CD4-positive, alpha-beta T cell treated with Interleukin-2 at 100 ng/mL for 4 hours (primary cell): ENCODE results near the gene MVD.
A peak's percentile ranks its signal among the peaks of the same experiment; 100 is the strongest.

Experiments used
- DNase-seq: peaks from one replicate; pipeline ENCODE4 v3.0.0-alpha.2; 2020; ENCODE audit warnings: low spot score

The MVD gene

GRCh38 chr16:88655733-88656281, 7.1 kb downstream of the MVD start:
- DNase-seq = no peak

GRCh38 chr16:88655053-88655732, 7.7 kb downstream of the MVD start:
- DNase-seq = no peak

DNA sequence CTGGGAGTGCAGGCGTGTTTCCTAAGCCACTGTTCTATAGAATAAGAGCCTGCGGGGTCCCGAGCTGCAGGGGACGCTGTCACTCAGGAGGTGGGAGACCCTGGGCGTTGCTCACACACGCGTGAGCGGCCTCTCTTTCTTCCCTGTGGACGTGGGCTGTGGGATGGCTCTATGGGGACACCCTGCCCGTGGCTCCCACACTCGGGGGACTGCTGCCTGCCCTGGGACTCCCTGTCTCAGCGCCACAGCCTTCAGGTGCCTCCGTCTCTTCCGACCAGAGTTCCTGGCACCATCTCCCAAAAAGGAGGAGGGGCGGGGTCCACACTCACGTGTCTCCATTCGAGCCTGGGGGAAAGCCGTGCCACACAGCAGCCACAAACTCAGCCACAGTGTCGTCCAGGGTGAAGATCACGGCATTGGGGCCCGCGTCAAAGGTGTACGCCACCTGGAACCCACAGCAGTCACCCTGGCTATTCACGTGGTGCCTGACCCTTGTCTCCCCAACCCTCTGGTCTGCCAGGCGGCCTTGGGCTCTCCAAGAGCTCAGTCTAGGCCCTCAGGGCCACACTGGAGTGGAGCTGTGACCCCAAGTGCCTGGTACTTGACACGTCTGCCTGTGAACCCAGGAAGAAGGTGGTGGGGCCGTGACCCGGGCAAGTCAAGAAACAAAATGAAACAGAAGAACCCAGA, 8.4 kb downstream of the MVD start:
- no peak for DNase-seq

GRCh38 chr16:88653596-88654362, 9.1 kb downstream of the MVD start:
- DNase-seq = no peak

DNA sequence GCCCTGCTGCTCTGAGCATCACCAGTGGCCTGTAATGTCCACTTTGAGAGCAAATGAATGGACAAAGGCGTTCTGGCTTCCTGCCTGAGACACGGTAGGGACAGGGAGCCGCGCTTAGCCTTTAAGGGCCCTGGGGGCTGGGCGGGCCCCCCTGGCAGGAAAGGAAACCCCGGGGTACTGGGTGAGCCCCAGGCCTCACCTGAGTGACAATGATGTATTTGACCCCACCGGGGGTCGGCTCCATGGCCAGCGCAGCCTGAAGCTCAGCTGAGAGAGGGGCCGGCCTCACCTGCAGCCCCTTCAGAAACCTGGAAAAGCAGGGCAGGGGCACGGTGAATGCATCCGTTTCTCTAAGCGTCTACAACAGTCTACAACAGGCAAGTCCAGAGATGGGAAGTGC, 9.8 kb downstream of the MVD start:
- DNase-seq = no peak

DNA sequence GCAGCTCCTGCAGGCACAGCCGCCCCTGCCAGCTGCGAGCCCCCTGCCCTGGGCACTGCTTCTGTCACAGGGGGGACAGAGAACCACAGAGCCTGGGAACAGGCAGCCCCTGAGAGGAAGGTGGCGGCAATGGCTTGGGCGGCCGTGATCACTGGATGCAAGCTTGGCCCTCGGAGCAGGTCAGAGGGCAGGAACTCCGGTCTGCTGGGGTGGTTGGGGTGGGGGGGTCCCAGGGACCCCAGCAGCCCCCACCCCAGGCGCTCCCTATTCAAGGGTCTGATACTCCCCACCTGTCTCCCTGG, 10.2 kb downstream of the MVD start:
- DNase-seq = no peak

- no peak for DNase-seq
These were observed 10.7 kb downstream of the MVD start for GRCh38 chr16:88651989-88652761.

DNA sequence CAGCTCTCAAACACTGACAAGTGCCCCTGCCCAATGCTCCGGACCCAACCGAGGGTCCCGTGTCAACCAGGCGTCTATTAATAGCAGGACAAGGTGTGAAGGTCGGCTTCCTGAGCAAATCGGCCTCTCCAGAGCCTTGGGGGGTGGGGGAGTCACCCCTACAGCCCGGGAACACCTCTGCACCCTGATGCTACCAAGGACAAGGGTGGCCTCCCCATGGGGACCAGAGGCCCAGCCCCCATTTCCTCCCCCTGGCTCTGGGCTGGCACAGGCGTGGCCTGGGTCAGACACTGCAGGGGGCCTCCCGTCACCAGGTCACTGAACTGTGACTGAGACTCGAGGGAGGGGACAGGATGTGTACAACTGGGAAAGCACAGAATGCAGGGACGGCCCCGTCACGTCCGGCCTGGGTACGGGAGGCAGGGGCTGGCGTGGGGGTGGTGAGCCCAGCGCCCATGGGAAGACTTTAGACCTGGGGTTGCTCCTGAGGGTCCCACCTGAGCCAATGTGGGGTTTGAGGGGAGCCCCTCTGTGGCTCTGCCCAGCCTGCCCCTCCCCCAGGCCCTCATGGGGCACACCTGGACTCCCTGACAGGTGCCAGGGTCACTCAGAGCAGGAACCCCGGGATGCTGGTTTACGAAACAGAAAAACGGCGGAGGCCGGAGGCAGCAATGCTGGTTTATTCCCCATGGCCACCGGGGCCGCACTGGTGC, 11.5 kb downstream of the MVD start:
- DNase-seq = peak; percentile 69

DNA sequence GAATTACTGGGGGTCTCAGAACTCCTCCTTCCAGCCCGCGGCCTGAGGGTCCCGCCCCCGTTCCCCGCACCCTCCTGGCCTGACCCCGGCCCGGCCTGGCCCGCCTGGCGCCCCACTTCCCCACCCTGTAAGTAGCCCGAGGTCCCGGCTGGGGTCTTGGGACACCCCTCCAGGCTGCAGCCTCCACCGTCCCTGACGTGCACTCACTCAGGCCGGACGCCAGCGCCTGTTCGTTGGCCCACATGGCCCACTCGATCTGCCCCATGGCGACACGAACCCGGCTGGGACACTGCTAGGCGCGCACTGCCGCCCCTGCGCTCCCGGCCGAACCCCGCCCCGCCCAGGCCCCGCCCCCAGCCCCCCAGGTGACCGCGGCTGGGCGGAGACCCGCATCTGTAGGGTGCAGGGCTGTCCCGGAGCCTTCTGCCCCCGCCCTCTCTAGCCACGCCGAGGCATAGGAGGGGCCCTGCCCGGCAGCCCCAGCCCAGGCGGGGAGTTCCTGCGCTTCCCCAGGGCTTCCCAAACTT, 12.1 kb downstream of the MVD start, which contains the start of gene CYBA:
Gene CYBA, minus strand, starts transcription at position 305 of the 527 bp plus-strand sequence. Its CDS starts 40 bp downstream, at position 265.
- peak; percentile 83 for DNase-seq

DNA sequence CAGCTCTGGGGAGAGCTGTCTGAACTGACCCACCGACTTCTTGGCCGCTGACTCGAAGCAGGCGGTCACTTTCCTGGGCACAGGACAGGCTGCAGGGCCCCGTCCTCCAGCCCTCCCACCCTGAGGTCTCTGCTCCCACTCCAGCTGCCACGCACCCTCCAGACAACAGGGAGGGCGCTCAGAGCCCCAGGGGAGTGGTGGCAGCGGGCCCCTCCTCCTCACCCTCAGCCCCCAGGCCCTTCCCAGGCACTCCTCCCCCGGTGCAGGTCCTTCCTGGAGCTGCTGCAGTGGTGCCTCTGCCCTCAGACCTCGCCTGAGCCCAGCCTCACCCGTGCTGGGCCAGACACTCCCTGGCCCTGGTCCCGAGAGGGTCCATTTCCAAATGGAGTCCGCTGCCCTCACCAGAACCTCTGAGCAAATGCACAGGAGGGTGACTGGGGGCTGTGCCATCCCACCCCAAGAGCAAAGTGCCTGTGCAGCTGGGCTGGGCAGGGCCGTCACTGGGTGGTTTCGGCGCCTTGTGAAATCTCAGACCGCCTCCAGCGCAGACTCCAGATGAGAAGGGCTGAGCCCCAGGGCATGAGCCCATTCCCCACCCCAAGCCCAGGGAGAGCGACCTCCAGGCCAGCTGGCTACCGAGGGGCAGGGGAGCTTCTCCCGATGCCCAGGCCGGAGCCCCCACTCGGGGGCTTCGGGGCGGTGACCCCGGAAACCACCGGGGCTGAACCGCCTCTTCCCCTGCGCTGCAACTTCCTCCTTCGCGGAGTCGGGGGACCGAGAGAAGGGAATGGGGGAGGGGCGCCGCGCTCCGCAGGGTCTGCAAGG, 12.8 kb downstream of the MVD start:
- DNase-seq = no peak

DNA sequence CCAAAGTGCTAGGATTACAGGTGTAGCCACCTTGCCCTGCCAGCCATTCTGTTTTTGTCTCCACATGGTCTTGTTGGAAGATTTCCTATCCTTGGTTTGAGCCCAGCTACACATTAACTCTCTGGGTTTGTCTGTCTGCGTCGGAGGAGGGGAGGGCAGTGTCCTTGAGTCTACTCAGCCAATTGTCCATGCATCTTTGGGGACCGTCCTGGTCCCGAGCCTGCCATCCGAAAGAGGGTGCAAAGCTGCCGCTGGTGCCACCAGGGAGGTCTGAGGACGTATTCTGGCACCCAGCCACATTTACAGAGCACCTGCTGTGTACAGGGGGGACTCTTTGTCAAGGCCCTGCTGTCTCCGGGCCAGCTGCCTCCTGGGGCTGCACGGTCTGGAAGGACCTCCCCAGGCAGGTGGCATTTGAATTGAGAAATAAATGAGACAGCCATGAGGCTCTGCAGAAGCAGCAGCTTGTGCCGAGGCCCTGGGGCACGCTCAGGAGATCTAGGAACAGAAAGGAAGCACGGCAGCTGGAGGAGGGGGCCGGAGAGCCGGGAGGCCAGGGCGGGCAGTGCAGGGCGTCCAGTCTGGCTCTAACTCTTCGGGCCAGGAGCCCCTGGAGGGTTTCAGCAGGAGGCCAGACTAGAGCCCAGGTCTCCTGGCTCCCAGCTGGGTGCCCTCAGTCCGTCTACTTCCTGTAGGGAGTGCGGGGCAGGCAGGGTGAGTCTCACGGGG, 13.5 kb downstream of the MVD start:
- no peak for DNase-seq

GRCh38 chr16:88647178-88648070, 15.5 kb downstream of the MVD start:
- DNase-seq = no peak

DNA sequence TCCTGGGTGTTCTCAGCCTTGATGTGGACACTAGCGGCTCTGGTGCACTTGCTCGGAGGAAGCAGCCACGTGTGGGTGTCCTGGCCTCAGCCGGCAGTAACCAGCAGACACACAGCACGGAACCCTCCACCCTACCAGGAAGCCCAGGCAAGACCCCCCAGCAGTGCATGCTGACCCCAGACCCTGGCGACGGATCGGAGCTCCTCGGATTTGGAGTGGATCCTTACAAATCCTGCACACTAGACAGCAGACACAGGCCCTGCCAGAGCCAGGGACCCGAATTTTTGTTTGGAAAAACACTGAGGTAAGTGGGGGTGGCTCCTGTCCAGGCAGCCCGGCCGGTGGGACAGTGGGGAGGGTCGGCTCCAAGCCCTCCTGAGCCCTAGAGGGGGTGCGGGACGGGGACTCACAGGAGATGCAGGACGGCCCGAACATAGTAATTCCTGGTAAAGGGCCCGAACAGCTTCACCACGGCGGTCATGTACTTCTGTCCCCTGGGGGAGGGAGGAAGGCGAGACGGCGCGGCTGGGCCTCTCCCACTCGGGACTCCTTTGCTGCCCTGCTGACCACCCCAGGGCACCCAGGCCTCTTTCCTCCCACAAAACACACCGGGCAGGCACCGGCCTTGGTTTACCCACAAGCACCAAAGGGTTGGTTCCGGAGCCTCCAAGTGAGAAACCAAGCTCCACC, 16.4 kb downstream of the MVD start:
- DNase-seq = no peak

DNA sequence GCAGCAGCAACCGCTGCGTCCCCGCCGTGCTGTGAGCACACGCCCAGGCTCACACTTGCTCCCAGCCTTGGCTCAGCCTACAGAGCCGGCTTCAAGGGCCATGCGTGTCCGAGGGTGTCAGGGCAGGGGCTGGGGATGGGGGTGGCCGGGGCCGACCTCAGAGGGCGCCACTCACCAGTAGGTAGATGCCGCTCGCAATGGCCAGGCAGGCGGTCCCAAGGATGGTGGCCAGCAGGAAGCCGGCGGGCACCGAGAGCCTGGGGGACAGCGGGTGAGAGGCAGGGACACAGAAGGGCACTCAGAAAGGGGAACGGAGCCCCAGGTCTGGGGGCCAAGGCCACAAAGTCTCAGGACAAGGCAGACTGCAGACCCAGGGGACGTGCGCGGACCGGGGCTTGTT, 16.9 kb downstream of the MVD start:
- DNase-seq = no peak

- no peak for DNase-seq
These were observed 17.4 kb downstream of the MVD start for GRCh38 chr16:88645455-88645854.

DNA sequence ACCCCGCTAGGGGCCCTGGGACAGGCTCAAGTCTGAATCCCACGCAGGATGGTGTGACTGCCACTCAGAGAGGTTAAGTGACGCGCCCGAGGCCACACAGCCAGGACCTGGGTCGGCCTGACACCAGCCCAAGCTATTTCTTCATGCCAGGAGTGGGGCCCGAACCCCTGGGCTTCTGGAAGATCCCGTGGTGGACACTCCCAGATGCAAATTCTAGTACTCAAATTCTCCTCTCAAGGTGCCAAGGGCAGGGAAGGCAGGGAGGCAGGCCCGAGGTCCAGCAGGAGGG, 19.3 kb downstream of the MVD start:
- no peak for DNase-seq

DNA sequence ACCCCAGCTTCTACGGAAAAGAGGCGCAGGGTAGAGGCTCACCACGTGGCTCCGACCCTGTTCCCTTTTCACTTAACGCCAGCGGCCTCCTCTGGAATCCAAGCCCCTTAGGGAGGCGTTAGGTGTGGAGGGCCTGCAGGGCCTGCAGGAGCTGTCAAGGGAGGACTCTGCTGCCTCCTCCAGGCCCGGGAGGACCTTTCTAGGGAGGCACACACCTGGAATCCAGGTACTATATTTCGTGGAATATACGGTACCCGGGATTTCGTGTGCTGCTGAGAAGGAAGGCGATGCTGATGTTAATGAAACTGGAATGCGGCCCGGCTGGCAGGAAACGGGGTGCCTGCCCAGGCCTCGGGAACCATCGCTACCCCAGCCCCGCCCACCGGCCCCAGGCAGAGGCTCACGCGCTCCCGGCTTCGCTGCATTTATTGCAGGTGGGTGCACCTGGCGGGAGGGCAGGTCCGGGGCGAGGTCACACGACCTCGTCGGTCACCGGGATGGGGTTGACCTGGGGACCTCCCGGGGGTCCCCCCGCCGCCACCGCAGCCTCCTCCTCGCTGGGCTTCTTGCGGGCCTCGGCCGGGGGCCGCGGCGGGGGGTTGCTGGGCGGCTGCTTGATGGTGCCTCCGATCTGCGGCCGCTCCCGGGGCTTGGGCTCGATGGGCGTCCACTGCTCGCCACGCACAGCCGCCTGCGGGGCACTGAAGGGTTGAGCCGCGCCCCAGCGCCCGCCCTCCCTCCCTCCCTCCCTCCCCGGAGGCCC, 19.8 kb downstream of the MVD start:
- DNase-seq = no peak
